RWPE2 (cell line): ENCODE data around the gene RPIA.
A peak's percentile ranks its signal among the peaks of the same experiment; 100 is the strongest.

Source experiments
- ATAC-seq: fragments of 200-7000 bp; cut with Tn5 transposase; 3 replicates; pipeline ENCODE4 v1.9.1; 2021; ENCODE audit warnings: low read depth
- DNase-seq: peaks from one replicate; pipeline ENCODE4 v3.0.0-alpha.2; 2020; ENCODE audit warnings: low spot score
- H3K27ac ChIP-seq: fragments of 450-650 bp; 2 replicates; pipeline ENCODE4 v1.5.1; 2017; ENCODE audit warnings: mild to moderate bottlenecking; ENCODE audit not compliant: poor library complexity, severe bottlenecking
- H3K27me3 ChIP-seq: fragments of 250-450 bp; sonication (Bioruptor Pico); 2 replicates; pipeline ENCODE4 v1.5.1; 2021; ENCODE audit warnings: mild to moderate bottlenecking, moderate library complexity; ENCODE audit not compliant: insufficient read depth, poor library complexity, severe bottlenecking
- H3K36me3 ChIP-seq: fragments of 250-450 bp; sonication (Bioruptor Pico); 2 replicates; pipeline ENCODE4 v1.5.1; 2020; ENCODE audit warnings: low read depth, mild to moderate bottlenecking, moderate library complexity
- H3K4me1 ChIP-seq: fragments of 250-450 bp; sonication (Bioruptor Pico); 2 replicates; pipeline ENCODE4 v1.5.1; 2021; ENCODE audit warnings: mild to moderate bottlenecking, moderate library complexity; ENCODE audit not compliant: insufficient read depth, poor library complexity, severe bottlenecking
- H3K4me3 ChIP-seq: fragments of 250-450 bp; sonication (Bioruptor Pico); 2 replicates; pipeline ENCODE4 v1.5.1; 2021; ENCODE audit warnings: mild to moderate bottlenecking, moderate library complexity; ENCODE audit not compliant: severe bottlenecking
- H3K9me3 ChIP-seq: fragments of 250-450 bp; sonication (Bioruptor Pico); 2 replicates; pipeline ENCODE4 v1.5.1; 2021; ENCODE audit warnings: mild to moderate bottlenecking, moderate library complexity; ENCODE audit not compliant: severe bottlenecking
- CTCF ChIP-seq: fragments of 450-650 bp; IDR thresholded peaks from one replicate; pipeline ENCODE4 v1.5.1; 2017; ENCODE audit warnings: mild to moderate bottlenecking, moderate library complexity; ENCODE audit not compliant: poor library complexity, severe bottlenecking

The RPIA gene

GRCh38 chr2:88721268-88721667, 29.8 kb downstream of the RPIA start:
- H3K27me3 ChIP-seq = no peaks in the 10 kb centered on the region
- TF ChIP-seq CTCF = no peak
- no peak for DNase-seq
- no peaks in the 10 kb centered on the region for H3K36me3 ChIP-seq
- H3K4me3 ChIP-seq = no peak overlapping the region
- H3K4me1 ChIP-seq = no peaks in the 10 kb centered on the region
- no peaks in the 10 kb centered on the region for H3K9me3 ChIP-seq
- no peak overlapping the region for H3K27ac ChIP-seq
- no peak for ATAC-seq

- no peak for ATAC-seq
- Histone ChIP-seq H3K4me1 (no peaks in the 10 kb centered on the region), H3K36me3 (no peaks in the 10 kb centered on the region), H3K9me3 (no peaks in the 10 kb centered on the region), H3K27me3 (no peaks in the 10 kb centered on the region), H3K27ac (no peak overlapping the region), H3K4me3 (no peak overlapping the region)
- DNase-seq = no peak
- TF ChIP-seq CTCF = no peak
Observed at GRCh38 chr2:88724643-88725332, 33.3 kb downstream of the RPIA start.

- ATAC-seq (no peak), DNase-seq (no peak)
- no peak for TF ChIP-seq CTCF
- Histone ChIP-seq H3K4me3 (no peak overlapping the region), H3K27ac (no peak overlapping the region), H3K4me1 (no peaks in the 10 kb centered on the region), H3K27me3 (no peaks in the 10 kb centered on the region), H3K9me3 (no peaks in the 10 kb centered on the region), H3K36me3 (no peaks in the 10 kb centered on the region)
Observed at GRCh38 chr2:88729061-88729745, 37.7 kb downstream of the RPIA start.

- TF ChIP-seq CTCF = no peak
- no peaks in the 10 kb centered on the region for H3K27me3 ChIP-seq
- no peaks in the 10 kb centered on the region for H3K9me3 ChIP-seq
- no peak overlapping the region for H3K4me3 ChIP-seq
- no peak overlapping the region for H3K27ac ChIP-seq
- no peaks in the 10 kb centered on the region for H3K4me1 ChIP-seq
- peak; percentile 41; the same call in 2 of the 3 replicates for ATAC-seq
- no peak for DNase-seq
- H3K36me3 ChIP-seq = peaks cover 18% of the 10 kb centered on the region
Observed at GRCh38 chr2:88733155-88733902, 41.9 kb downstream of the RPIA start.
